GM08714 (cell line): Measurements from ENCODE around the gene DICER1.
"Not testable (repeated sequence)": the region's sequence is repeated elsewhere in the genome, so short reads cannot be mapped to it uniquely, and the experiment has no call there.

Experiments
- H3K4me3 ChIP-seq: fragments of 200-500 bp; sonication (Bioruptor generic); 2 replicates; pipeline ENCODE4 v1.5.1; 2014; ENCODE audit warnings: mild to moderate bottlenecking, low read length, inconsistent platforms
- ZNF274 ChIP-seq: IDR thresholded peaks from 2 replicates; pipeline ENCODE4 v1.6.1; 2012; ENCODE audit warnings: mild to moderate bottlenecking, low read depth, low read length

Gene DICER1

GRCh38 chr14:95191445-95192199 lies 34.3 kb upstream of the DICER1 start:
- TF ChIP-seq ZNF274, result no peak
- H3K4me3 ChIP-seq, result no peak overlapping the region

GRCh38 chr14:95190857-95191256 lies 33.5 kb upstream of the DICER1 start:
- TF ChIP-seq ZNF274, result no peak
- no peak overlapping the region for H3K4me3 ChIP-seq

GRCh38 chr14:95190346-95190840 lies 33.1 kb upstream of the DICER1 start:
- H3K4me3 ChIP-seq, result no peak overlapping the region
- TF ChIP-seq ZNF274, result no peak

GRCh38 chr14:95189367-95190132 lies 32.2 kb upstream of the DICER1 start:
- TF ChIP-seq ZNF274, result no peak
- no peak overlapping the region for H3K4me3 ChIP-seq

GRCh38 chr14:95188380-95188779 lies 31.1 kb upstream of the DICER1 start:
- no peak for TF ChIP-seq ZNF274
- no peak overlapping the region for H3K4me3 ChIP-seq

- no peak overlapping the region for H3K4me3 ChIP-seq
Observed at GRCh38 chr14:95185767-95186392, 28.6 kb upstream of the DICER1 start.

GRCh38 chr14:95185033-95185766 lies 27.9 kb upstream of the DICER1 start:
- H3K4me3 ChIP-seq, result no peak overlapping the region
- no peak for TF ChIP-seq ZNF274

More at GRCh38 chr14:95185767-95186392, 28.6 kb upstream of the DICER1 start:
- no peak for TF ChIP-seq ZNF274

GRCh38 chr14:95184413-95184790 lies 27.1 kb upstream of the DICER1 start:
- H3K4me3 ChIP-seq, result no peak overlapping the region
- no peak for TF ChIP-seq ZNF274

GRCh38 chr14:95183532-95184412 lies 26.4 kb upstream of the DICER1 start:
- no peak for TF ChIP-seq ZNF274
- H3K4me3 ChIP-seq, result no peak overlapping the region

GRCh38 chr14:95183082-95183481 lies 25.8 kb upstream of the DICER1 start:
- no peak overlapping the region for H3K4me3 ChIP-seq
- no peak for TF ChIP-seq ZNF274

- TF ChIP-seq ZNF274, result no peak
- H3K4me3 ChIP-seq, result no peak overlapping the region
Observed at GRCh38 chr14:95182379-95182778, 25.1 kb upstream of the DICER1 start.

- no peak for TF ChIP-seq ZNF274
- H3K4me3 ChIP-seq, result no peak overlapping the region
Observed at GRCh38 chr14:95180966-95181741, 23.8 kb upstream of the DICER1 start.

- H3K4me3 ChIP-seq, result not testable (repeated sequence)
Observed at GRCh38 chr14:95175670-95176069, 18.3 kb upstream of the DICER1 start.
